Tibial nerve (tissue), 4 donors: ENCODE results near the gene LARP7.

Experiments used
- EP300 ChIP-seq, 2 donors: sonication (generic); formaldehyde crosslinking; IDR thresholded peaks; one replicate each; pipeline ENCODE4 v1.6.1; 2017; ENCODE audit warnings: antibody characterized with exemption in 2 of 2, mild to moderate bottlenecking in 1 of 2
- POLR2A ChIP-seq, 2 donors: fragments of 450-650 bp; IDR thresholded peaks; one replicate each; pipeline ENCODE4 v1.6.1; 2017; ENCODE audit warnings: antibody characterized with exemption in 2 of 2, mild to moderate bottlenecking in 2 of 2, moderate library complexity in 2 of 2
- TF ChIP-seq, protein P1 (sequence below), 5 experiments: fragments of 200-600 bp in 3 of 5; fragments of 450-650 bp in 2 of 5; sonication (generic) in 3 of 5; IDR thresholded peaks; one replicate each; pipeline ENCODE4 v1.5.1; 2016 to 2019; ENCODE audit warnings: antibody characterized with exemption in 5 of 5, mild to moderate bottlenecking in 3 of 5, moderate library complexity in 2 of 5

DNA sequence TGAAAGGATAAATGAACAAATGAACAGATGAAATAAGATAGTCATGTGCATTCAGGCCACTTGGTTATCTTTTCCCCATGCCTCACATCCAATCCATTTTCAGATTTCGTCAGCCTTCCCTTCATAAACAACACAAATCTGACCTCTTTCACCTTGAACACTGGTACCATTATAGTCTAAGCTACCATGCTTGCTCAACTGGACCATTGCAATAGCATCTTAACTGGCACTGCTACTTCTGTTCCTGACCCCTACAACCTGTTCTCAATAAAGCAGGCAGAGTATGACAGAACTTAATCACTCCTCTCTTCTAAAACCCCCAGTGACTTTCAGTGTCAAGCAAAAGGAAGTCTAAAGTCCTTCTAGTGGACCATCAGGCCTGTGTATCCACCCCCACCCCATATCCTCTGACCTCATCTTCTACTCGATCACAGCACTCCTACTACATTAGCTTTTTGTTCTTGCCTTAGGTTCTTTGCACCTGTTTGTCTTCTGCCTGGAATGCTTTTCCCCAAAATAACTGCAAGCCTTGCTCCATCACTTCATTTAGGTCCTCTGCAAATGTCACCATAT is 40.7 kb downstream of the LARP7 start:
- TF ChIP-seq, protein P1, sequence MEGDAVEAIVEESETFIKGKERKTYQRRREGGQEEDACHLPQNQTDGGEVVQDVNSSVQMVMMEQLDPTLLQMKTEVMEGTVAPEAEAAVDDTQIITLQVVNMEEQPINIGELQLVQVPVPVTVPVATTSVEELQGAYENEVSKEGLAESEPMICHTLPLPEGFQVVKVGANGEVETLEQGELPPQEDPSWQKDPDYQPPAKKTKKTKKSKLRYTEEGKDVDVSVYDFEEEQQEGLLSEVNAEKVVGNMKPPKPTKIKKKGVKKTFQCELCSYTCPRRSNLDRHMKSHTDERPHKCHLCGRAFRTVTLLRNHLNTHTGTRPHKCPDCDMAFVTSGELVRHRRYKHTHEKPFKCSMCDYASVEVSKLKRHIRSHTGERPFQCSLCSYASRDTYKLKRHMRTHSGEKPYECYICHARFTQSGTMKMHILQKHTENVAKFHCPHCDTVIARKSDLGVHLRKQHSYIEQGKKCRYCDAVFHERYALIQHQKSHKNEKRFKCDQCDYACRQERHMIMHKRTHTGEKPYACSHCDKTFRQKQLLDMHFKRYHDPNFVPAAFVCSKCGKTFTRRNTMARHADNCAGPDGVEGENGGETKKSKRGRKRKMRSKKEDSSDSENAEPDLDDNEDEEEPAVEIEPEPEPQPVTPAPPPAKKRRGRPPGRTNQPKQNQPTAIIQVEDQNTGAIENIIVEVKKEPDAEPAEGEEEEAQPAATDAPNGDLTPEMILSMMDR (IDR thresholded peaks at IDR 0.05): no peak
- TF ChIP-seq EP300 (IDR thresholded peaks at IDR 0.05) (no peak), POLR2A (IDR thresholded peaks at IDR 0.05) (no peak)
